K562 (cell line): Measurements from ENCODE around the gene NIFK. TPM values are rescaled to one million over a fixed set of nuclear protein-coding genes. Genes with fewer than 3 reads are reported as not detected.

Experiments used
- ATAC-seq: fragments of 200-7000 bp; cut with Tn5 transposase; 3 replicates; pipeline ENCODE4 v1.9.1; 2020; ENCODE audit warnings: moderate library complexity
- BruUV-seq: library from RNA; stranded (reverse); fragments of 400-500 nt; replicated peaks from 2 replicates; lab custom pipeline; 2021; lab: Mats Ljungman, UMichigan
- CTCF ChIA-PET: fragments of 300-600 bp; formaldehyde crosslinking; extraction: SDS; loops from one replicate; lab custom pipeline; 2021; ENCODE audit warnings: low intra/inter-chr PET ratio; lab: Yijun Ruan, JAX
- POLR2A ChIA-PET: fragments of 300-600, 350-650 bp; sonication (Branson Sonifier 250); formaldehyde crosslinking; extraction: SDS; loops from one replicate; lab custom pipeline; 2021; ENCODE audit warnings: antibody characterized with exemption, inconsistent platforms; lab: Yijun Ruan, JAX
- DNase-seq, 4 experiments: peaks; one replicate each; pipeline versions ENCODE4 v3.0.0 to v3.0.0-alpha.2; 2011 to 2018; ENCODE audit warnings: low spot score in 3 of 4, mixed read lengths in 3 of 4; ENCODE audit errors: extremely low read depth in 1 of 4
- FAIRE-seq: peaks from 2 replicates; lab custom pipeline; 2011; peaks lifted over from hg19 to GRCh38; lab: Jason Lieb, UNC
- H2AFZ ChIP-seq: 2 replicates; pipeline ENCODE4 v1.6.0; 2011; ENCODE audit warnings: low read depth, low read length, control low read depth, inconsistent platforms
- H3K27ac ChIP-seq: fragments of 200-600 bp; 3 replicates; pipeline ENCODE4 v1.8.0; 2011; ENCODE audit warnings: low read depth, mild to moderate bottlenecking, control low read depth, inconsistent platforms, low read length, moderate library complexity, mixed read lengths; ENCODE audit errors: extremely low read depth
- H3K27me3 ChIP-seq, 2 experiments: fragments of 300-600 bp in 1 of 2; 2 replicates in 1 of 2; 3 replicates in 1 of 2; pipeline versions ENCODE4 v1.6.0 to v1.8.0; 2011; ENCODE audit warnings: inconsistent platforms in 2 of 2, low read length in 2 of 2, mild to moderate bottlenecking in 1 of 2, mixed read lengths in 1 of 2, moderate library complexity in 1 of 2; ENCODE audit not compliant: control insufficient read depth in 2 of 2, insufficient read depth in 2 of 2
- H3K36me3 ChIP-seq: fragments of 300-600 bp; 3 replicates; pipeline ENCODE4 v1.8.0; 2011; ENCODE audit warnings: mild to moderate bottlenecking, low read length, inconsistent platforms; ENCODE audit not compliant: control insufficient read depth, insufficient read depth
- H3K4me1 ChIP-seq, 2 experiments: fragments of 200-600 bp in 1 of 2; replicated peaks in 1 of 2; 2 replicates in 1 of 2; 3 replicates in 1 of 2; pipeline versions ENCODE4 v1.5.1 to v1.8.0; 2011; ENCODE audit warnings: inconsistent platforms in 2 of 2, low read length in 2 of 2, mild to moderate bottlenecking in 1 of 2, mixed read lengths in 1 of 2, moderate library complexity in 1 of 2; ENCODE audit not compliant: control insufficient read depth in 2 of 2, insufficient read depth in 2 of 2
- H3K4me2 ChIP-seq: 2 replicates; pipeline ENCODE4 v1.6.1; 2011; ENCODE audit warnings: low read length, control low read depth, inconsistent platforms, mixed read lengths; ENCODE audit not compliant: insufficient read depth
- H3K4me3 ChIP-seq: fragments of 200-600 bp; sonication (generic), shearing (Covaris generic); 2 replicates; pipeline ENCODE4 v1.5.1; 2016; ENCODE audit warnings: control low read depth, inconsistent platforms
- H3K79me2 ChIP-seq: fragments of 200-600 bp; 3 replicates; pipeline ENCODE4 v1.8.0; 2011; ENCODE audit warnings: low read length, inconsistent platforms; ENCODE audit not compliant: control insufficient read depth, insufficient read depth
- H3K9ac ChIP-seq, 2 experiments: 2 replicates each; pipeline versions ENCODE4 v1.6.0 to v1.6.1; 2011; ENCODE audit warnings: low read depth in 2 of 2, low read length in 2 of 2, control low read depth in 1 of 2, inconsistent platforms in 1 of 2, mild to moderate bottlenecking in 1 of 2, mixed read lengths in 1 of 2; ENCODE audit not compliant: insufficient read depth in 1 of 2
- H3K9me1 ChIP-seq: one replicate; pipeline ENCODE4 v1.6.0; 2011; ENCODE audit warnings: inconsistent platforms, mild to moderate bottlenecking, low read length, moderate library complexity; ENCODE audit not compliant: control insufficient read depth, insufficient read depth
- H3K9me3 ChIP-seq: replicated peaks from 2 replicates; pipeline ENCODE4 v1.5.1; 2011; ENCODE audit warnings: low read depth, low read length, inconsistent platforms; ENCODE audit not compliant: control insufficient read depth, insufficient read depth
- H4K20me1 ChIP-seq: replicated peaks from 2 replicates; pipeline ENCODE4 v1.6.1; 2011; ENCODE audit warnings: low read length, inconsistent platforms, mixed read lengths; ENCODE audit not compliant: control insufficient read depth, insufficient read depth
- ATF6 ChIP-seq: sonication (generic); formaldehyde crosslinking; IDR thresholded peaks from 2 replicates; pipeline ENCODE4 v1.4.0; 2020; ENCODE audit warnings: mild to moderate bottlenecking, missing genetic modification reagents
- CHCHD3 ChIP-seq: fragments of 250-450 bp; sonication (Bioruptor Pico); IDR thresholded peaks from 2 replicates; pipeline ENCODE4 v2.1.2; 2022; ENCODE audit warnings: mild to moderate bottlenecking
- DPF2 ChIP-seq: fragments of 450-650 bp; IDR thresholded peaks from 2 replicates; pipeline ENCODE4 v1.6.1; 2016
- EZH2 ChIP-seq: IDR thresholded peaks from 2 replicates; pipeline ENCODE4 v1.6.1; 2012; ENCODE audit warnings: low read depth, mild to moderate bottlenecking, inconsistent platforms, low read length, borderline replicate concordance
- FIP1L1 ChIP-seq: fragments of 200-400 bp; formaldehyde crosslinking; IDR thresholded peaks from 2 replicates; pipeline ENCODE4 v1.6.1; 2018; ENCODE audit warnings: mild to moderate bottlenecking, low read depth, low read length; ENCODE audit not compliant: poor library complexity, severe bottlenecking
- GABPB1 ChIP-seq: sonication (generic); formaldehyde crosslinking; IDR thresholded peaks from 2 replicates; pipeline ENCODE4 v1.8.0; 2022; ENCODE audit warnings: mild to moderate bottlenecking, missing genetic modification reagents
- HOXB6 ChIP-seq: fragments of 250-450 bp; sonication (Bioruptor Pico); IDR thresholded peaks from 2 replicates; pipeline ENCODE4 v1.5.1; 2022; ENCODE audit warnings: mild to moderate bottlenecking, borderline replicate concordance
- KDM4B ChIP-seq, 2 experiments: fragments of 450-650 bp in 1 of 2; sonication (generic) in 1 of 2; IDR thresholded peaks; 2 replicates each; pipeline ENCODE4 v1.6.1; 2016 to 2017; ENCODE audit warnings: borderline replicate concordance in 2 of 2, antibody characterized with exemption in 1 of 2, low read depth in 1 of 2, mild to moderate bottlenecking in 1 of 2
- LCOR ChIP-seq: sonication (generic); formaldehyde crosslinking; IDR thresholded peaks from 2 replicates; pipeline ENCODE4 v1.8.0; 2022; ENCODE audit warnings: mild to moderate bottlenecking, missing genetic modification reagents
- MYC ChIP-seq, 2 experiments: fragments of 250-450 bp in 1 of 2; sonication (Bioruptor Pico) in 1 of 2; IDR thresholded peaks; 2 replicates each; pipeline versions ENCODE4 v1.5.1 to v1.6.1; 2012 to 2021; ENCODE audit warnings: low read depth in 2 of 2, borderline replicate concordance in 1 of 2, improper control_type of control experiment in 1 of 2, low read length in 1 of 2, mild to moderate bottlenecking in 1 of 2, moderate library complexity in 1 of 2
- NRF1 ChIP-seq, 2 experiments: fragments of 450-650 bp; IDR thresholded peaks in 1 of 2; conservative IDR thresholded peaks in 1 of 2; 2 replicates each; pipeline ENCODE4 v1.6.1; 2014; ENCODE audit warnings: mild to moderate bottlenecking in 2 of 2
- SMAD3 ChIP-seq: fragments of 450-650 bp; formaldehyde crosslinking; conservative IDR thresholded peaks from 2 replicates; pipeline ENCODE4 v1.4.0; 2020; ENCODE audit warnings: mild to moderate bottlenecking
- ZNF282 ChIP-seq: sonication (generic); formaldehyde crosslinking; IDR thresholded peaks from 2 replicates; pipeline ENCODE4 v1.8.1; 2023; ENCODE audit warnings: missing genetic modification reagents
- ZNF347 ChIP-seq: fragments of 450-650 bp; formaldehyde crosslinking; IDR thresholded peaks from 2 replicates; pipeline ENCODE4 v1.4.0; 2020; ENCODE audit warnings: low read depth, mild to moderate bottlenecking, moderate library complexity
- ZNF518B ChIP-seq: fragments of 250-450 bp; sonication (Bioruptor Pico); IDR thresholded peaks from 2 replicates; pipeline ENCODE4 v1.5.0; 2021; ENCODE audit warnings: mild to moderate bottlenecking, moderate library complexity
- ZNF75A ChIP-seq: fragments of 450-650 bp; formaldehyde crosslinking; IDR thresholded peaks from 2 replicates; pipeline ENCODE4 v1.4.0; 2020; ENCODE audit warnings: mild to moderate bottlenecking
- WGBS: fragments of 100-300 bp; shearing (Covaris generic); methylation state at CpG from one replicate; pipeline ENCODE4 v1.1.6; 2016; ENCODE audit warnings: low coverage, mixed read lengths; ENCODE audit not compliant: insufficient coverage; ENCODE audit errors: missing lambda C conversion rate; 5-methylcytosine and 5-hydroxymethylcytosine counted together
- in situ Hi-C: fragments of 300-500 bp; cut with MboI; formaldehyde crosslinking; loops from 4 replicates; pipeline ENCODE4 v1.15.0; 2018; ENCODE audit warnings: inconsistent platforms, mixed read lengths
- intact Hi-C: fragments of 100-400 bp; cut with micrococcal nuclease; formaldehyde crosslinking; loops from 2 replicates; pipeline ENCODE4 v1.14.2; 2022
- polyA plus RNA-seq, 8 experiments: library from polyadenylated mRNA; depleted of rRNA in 4 of 8; stranded (reverse) in 5 of 8; unstranded in 3 of 8; fragments of >200 nt; fragmentation: Nextera tagmentation in 2 of 8; fragmentation: Illumina TruSeq in 1 of 8; extraction: Ambion mirVana in 2 of 8; extraction: Trizol in 1 of 8; gene quantifications; 2 replicates each; pipeline versions ENCODE4 v1.2.1 to v1.2.3, GENCODE V29; 2011 to 2014; ENCODE audit warnings: inconsistent platforms in 1 of 8, missing spikeins in 1 of 8
- total RNA-seq, 7 experiments: library from RNA; depleted of rRNA in 6 of 7; stranded (reverse); fragments of >200 nt in 6 of 7; fragmentation: Illumina TruSeq in 2 of 7; extraction: Trizol in 2 of 7; gene quantifications; 2 replicates each; pipeline versions ENCODE4 v1.2.1 to v1.2.3, GENCODE V29; 2011 to 2021; ENCODE audit warnings: low replicate concordance in 1 of 7

NIFK gene
- total and polyA plus RNA-seq, 9 of the 15 experiments (the other 6 are each of a cell fraction or from before 2014, with no cell fraction given), result 60.2 to 426 (median 183) TPM

- no peak for TF ChIP-seq GABPB1 (CRISPR knock-in tag)
- TF ChIP-seq, all 486 proteins: peak for 0
Measured at GRCh38 chr2:121707920-121708361, 28.7 kb downstream of the NIFK start (continued).

- H3K4me3 ChIP-seq, result no peak overlapping the region
- DNase-seq, result no peak
- H3K4me1 ChIP-seq, result peaks cover 0 to 3% of the 10 kb centered on the region in 2 experiments; a peak in 2 of 5 replicates
- peak overlapping the region; percentile 19; the same call in 1 of the 2 replicates for H2AFZ ChIP-seq
- no peaks in the 10 kb centered on the region for H3K9me1 ChIP-seq
- no peaks in the 10 kb centered on the region for H3K79me2 ChIP-seq
- ATAC-seq, result no peak; the same call in 2 of the 3 replicates
- POLR2A ChIA-PET, result interaction anchor here (0.8 kb wide), 1 partner anchor 176 kb away, joined by 3 read pairs; no protein-coding TSS in a partner anchor
- no peak overlapping the region for H3K9ac ChIP-seq
- in situ Hi-C loops (no loop called here), intact Hi-C loops (no loop called here)
- H3K36me3 ChIP-seq, result no peaks in the 10 kb centered on the region
- 26% methylated on average over 9 of the region's 9 CpGs for WGBS
- no peak for FAIRE-seq
- peaks cover 3 to 9% of the 10 kb centered on the region in 2 experiments; a peak in 2 of 5 replicates for H3K27me3 ChIP-seq
- H3K4me2 ChIP-seq, result no peak overlapping the region
- no peak overlapping the region for H3K27ac ChIP-seq
- no peaks in the 10 kb centered on the region for H4K20me1 ChIP-seq
- CTCF ChIA-PET, result no interaction called here
- H3K9me3 ChIP-seq, result no peaks in the 10 kb centered on the region
- BruUV-seq, result no TSS peak
- TF ChIP-seq ZNF75A, result no peak
- TF ChIP-seq HOXB6, result no peak
- TF ChIP-seq ZNF347, result no peak
- no peak for TF ChIP-seq FIP1L1
- no peak for TF ChIP-seq NRF1 (conservative IDR thresholded peaks at IDR 0.05 in 1 of 2, IDR thresholded peaks at IDR 0.05 in 1 of 2)
- TF ChIP-seq ZNF518B (CRISPR knock-in tag), result no peak
- TF ChIP-seq EZH2, result no peak
- no peak for TF ChIP-seq ATF6
- no peak for TF ChIP-seq ZNF282 (CRISPR knock-in tag)
- TF ChIP-seq LCOR (CRISPR knock-in tag), result no peak
- TF ChIP-seq MYC (IDR thresholded peaks at IDR 0.05; ENCODE audit: low read depth, low read length), result no peak
- TF ChIP-seq MYC (CRISPR knock-in tag; IDR thresholded peaks at IDR 0.05; ENCODE audit: borderline replicate concordance, low read depth), result no peak
- TF ChIP-seq CHCHD3 (CRISPR knock-in tag), result no peak
- TF ChIP-seq KDM4B (IDR thresholded peaks at IDR 0.05; ENCODE audit: borderline replicate concordance in 2 of 2, low read depth in 1 of 2), result no peak
- no peak for TF ChIP-seq SMAD3 (CRISPR knock-in tag)
- no peak for TF ChIP-seq DPF2
Measured at GRCh38 chr2:121707344-121707919, 29.2 kb downstream of the NIFK start.
